Measurements from ENCODE around the gene CTNNA2.

- no peak for TF ChIP-seq JUND (IDR thresholded peaks at IDR 0.05)
- no peak for TF ChIP-seq YY1 (IDR thresholded peaks at IDR 0.05; ENCODE audit: low read depth)
- TF ChIP-seq RFX5 (IDR thresholded peaks at IDR 0.05; ENCODE audit: low read length), result no peak
- TF ChIP-seq TAF1 (IDR thresholded peaks at IDR 0.05; ENCODE audit: borderline replicate concordance, low read depth, low read length), result no peak
- TF ChIP-seq, protein P1, sequence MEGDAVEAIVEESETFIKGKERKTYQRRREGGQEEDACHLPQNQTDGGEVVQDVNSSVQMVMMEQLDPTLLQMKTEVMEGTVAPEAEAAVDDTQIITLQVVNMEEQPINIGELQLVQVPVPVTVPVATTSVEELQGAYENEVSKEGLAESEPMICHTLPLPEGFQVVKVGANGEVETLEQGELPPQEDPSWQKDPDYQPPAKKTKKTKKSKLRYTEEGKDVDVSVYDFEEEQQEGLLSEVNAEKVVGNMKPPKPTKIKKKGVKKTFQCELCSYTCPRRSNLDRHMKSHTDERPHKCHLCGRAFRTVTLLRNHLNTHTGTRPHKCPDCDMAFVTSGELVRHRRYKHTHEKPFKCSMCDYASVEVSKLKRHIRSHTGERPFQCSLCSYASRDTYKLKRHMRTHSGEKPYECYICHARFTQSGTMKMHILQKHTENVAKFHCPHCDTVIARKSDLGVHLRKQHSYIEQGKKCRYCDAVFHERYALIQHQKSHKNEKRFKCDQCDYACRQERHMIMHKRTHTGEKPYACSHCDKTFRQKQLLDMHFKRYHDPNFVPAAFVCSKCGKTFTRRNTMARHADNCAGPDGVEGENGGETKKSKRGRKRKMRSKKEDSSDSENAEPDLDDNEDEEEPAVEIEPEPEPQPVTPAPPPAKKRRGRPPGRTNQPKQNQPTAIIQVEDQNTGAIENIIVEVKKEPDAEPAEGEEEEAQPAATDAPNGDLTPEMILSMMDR (IDR thresholded peaks at IDR 0.05), result no peak
- no peak for TF ChIP-seq GABPA (IDR thresholded peaks at IDR 0.05; ENCODE audit: low read depth)
- TF ChIP-seq POLR2AphosphoS5 (IDR thresholded peaks at IDR 0.05; ENCODE audit: low read depth, low read length), result no peak
- TF ChIP-seq, protein P2, sequence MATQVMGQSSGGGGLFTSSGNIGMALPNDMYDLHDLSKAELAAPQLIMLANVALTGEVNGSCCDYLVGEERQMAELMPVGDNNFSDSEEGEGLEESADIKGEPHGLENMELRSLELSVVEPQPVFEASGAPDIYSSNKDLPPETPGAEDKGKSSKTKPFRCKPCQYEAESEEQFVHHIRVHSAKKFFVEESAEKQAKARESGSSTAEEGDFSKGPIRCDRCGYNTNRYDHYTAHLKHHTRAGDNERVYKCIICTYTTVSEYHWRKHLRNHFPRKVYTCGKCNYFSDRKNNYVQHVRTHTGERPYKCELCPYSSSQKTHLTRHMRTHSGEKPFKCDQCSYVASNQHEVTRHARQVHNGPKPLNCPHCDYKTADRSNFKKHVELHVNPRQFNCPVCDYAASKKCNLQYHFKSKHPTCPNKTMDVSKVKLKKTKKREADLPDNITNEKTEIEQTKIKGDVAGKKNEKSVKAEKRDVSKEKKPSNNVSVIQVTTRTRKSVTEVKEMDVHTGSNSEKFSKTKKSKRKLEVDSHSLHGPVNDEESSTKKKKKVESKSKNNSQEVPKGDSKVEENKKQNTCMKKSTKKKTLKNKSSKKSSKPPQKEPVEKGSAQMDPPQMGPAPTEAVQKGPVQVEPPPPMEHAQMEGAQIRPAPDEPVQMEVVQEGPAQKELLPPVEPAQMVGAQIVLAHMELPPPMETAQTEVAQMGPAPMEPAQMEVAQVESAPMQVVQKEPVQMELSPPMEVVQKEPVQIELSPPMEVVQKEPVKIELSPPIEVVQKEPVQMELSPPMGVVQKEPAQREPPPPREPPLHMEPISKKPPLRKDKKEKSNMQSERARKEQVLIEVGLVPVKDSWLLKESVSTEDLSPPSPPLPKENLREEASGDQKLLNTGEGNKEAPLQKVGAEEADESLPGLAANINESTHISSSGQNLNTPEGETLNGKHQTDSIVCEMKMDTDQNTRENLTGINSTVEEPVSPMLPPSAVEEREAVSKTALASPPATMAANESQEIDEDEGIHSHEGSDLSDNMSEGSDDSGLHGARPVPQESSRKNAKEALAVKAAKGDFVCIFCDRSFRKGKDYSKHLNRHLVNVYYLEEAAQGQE (IDR thresholded peaks at IDR 0.05; ENCODE audit: low read depth, low read length), result no peak
- no peak for TF ChIP-seq RAD21 (IDR thresholded peaks at IDR 0.05; ENCODE audit: low read length)
- TF ChIP-seq USF2 (IDR thresholded peaks at IDR 0.05; ENCODE audit: borderline replicate concordance, low read depth, low read length), result no peak
- no peak for TF ChIP-seq FOXM1 (IDR thresholded peaks at IDR 0.05; ENCODE audit: low read depth)
- TF ChIP-seq, protein P3, sequence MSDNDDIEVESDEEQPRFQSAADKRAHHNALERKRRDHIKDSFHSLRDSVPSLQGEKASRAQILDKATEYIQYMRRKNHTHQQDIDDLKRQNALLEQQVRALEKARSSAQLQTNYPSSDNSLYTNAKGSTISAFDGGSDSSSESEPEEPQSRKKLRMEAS (IDR thresholded peaks at IDR 0.05; ENCODE audit: low read depth), result no peak
- no peak for TF ChIP-seq TEAD4 (IDR thresholded peaks at IDR 0.05; ENCODE audit: borderline replicate concordance, insufficient read depth)
These were observed 640.9 kb downstream of the CTNNA2 start for GRCh38 chr2:80153768-80154167.

All from SK-N-SH (cell line).